HG02938 (cell line): ENCODE measurements around the gene NR1D1.
A peak's percentile ranks its signal among the peaks of the same experiment; 100 is the strongest.

Source experiments
- ATAC-seq: cut with Tn5 transposase; IDR thresholded peaks from one replicate; pipeline ENCODE4 v1.9.1; 2021; ENCODE audit warnings: mild to moderate bottlenecking, moderate library complexity; ENCODE audit not compliant: unreplicated experiment

The NR1D1 gene

GRCh38 chr17:40111221-40112128 is 11.1 kb upstream of the NR1D1 start:
- ATAC-seq, result no peak

DNA sequence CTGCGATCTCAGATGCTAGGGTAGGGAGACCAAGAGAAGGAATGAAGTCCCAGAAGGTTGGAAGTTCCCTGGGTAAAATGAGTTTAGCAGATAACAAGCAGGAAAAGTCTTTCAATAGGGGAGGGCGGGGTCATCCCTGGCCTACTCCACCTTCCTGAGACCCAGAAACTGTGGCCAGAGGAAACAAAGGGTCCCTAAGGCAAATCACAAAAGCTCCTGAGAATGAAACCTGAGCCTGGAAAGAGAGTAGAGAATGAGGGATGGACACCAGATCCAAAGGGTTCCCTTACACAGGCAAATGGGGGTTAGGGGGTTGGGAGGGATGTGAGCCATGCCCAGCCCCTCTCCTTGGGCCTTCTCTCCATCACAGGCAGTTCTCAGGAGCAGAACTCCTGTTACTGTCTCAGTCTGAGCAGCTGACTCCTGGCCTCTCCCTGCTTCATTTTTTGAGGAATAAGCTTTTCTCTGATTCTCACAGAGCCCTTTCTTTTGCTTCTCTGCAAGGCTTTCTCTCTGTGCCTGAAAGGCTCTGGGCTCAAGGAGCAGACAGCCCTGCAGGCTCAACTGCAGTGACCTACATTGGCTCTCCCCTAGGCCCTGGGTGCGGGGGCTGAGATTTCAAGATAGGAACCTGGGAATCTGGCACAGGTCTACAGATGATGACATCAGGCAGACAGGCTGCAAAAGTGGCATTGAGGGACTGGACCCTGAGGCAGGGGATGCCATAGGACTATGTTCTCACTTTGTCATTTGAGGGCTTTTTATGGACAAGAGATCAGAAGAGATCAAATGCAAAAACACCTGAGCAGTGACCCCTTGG is 9.8 kb upstream of the NR1D1 start:
- ATAC-seq, result no peak

DNA sequence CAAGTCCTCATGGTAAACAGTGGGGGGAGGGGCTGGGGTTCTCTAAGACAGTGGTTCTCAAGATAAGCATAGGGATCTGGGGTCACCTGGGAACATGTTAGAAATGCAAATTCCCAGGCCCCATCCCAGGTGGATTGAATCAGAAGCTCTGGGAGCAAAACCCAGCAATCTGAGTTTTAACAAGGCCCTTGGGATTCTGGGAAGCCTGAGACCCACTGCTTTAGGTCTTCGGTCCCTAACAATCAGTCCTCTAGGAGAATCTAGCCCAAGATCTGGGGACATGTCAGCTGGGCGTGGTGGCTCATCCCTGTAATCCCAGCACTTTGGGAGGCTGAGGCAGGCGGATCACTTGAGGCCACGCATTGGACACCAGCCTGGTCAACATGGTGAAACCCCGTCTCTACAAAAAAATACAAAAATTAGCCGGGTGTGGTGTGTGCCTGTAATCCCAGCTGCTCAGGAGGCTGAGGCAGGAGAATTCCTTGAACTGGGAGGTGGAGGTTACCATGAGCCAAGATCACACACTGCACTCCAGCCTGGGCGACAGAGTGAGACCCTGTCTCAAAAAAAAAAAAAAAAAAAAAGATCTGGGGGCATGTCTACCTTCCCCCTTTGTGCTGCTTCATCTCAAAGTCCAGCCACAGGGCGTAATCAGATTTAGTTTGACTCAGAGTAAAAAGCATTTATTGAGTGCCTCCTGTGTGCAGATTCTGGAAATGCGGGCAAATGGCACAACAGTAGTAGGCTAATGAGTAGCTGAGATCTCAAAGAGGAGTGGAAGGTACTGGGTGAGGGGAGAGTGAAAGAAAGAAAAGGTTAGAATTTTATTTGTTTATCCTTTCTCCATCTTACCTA is 8.8 kb upstream of the NR1D1 start:
- no peak for ATAC-seq

- ATAC-seq, result no peak
Measured at GRCh38 chr17:40107522-40108174, 7.3 kb upstream of the NR1D1 start.

- no peak for ATAC-seq
Measured at GRCh38 chr17:40106760-40107521, 6.6 kb upstream of the NR1D1 start.

DNA sequence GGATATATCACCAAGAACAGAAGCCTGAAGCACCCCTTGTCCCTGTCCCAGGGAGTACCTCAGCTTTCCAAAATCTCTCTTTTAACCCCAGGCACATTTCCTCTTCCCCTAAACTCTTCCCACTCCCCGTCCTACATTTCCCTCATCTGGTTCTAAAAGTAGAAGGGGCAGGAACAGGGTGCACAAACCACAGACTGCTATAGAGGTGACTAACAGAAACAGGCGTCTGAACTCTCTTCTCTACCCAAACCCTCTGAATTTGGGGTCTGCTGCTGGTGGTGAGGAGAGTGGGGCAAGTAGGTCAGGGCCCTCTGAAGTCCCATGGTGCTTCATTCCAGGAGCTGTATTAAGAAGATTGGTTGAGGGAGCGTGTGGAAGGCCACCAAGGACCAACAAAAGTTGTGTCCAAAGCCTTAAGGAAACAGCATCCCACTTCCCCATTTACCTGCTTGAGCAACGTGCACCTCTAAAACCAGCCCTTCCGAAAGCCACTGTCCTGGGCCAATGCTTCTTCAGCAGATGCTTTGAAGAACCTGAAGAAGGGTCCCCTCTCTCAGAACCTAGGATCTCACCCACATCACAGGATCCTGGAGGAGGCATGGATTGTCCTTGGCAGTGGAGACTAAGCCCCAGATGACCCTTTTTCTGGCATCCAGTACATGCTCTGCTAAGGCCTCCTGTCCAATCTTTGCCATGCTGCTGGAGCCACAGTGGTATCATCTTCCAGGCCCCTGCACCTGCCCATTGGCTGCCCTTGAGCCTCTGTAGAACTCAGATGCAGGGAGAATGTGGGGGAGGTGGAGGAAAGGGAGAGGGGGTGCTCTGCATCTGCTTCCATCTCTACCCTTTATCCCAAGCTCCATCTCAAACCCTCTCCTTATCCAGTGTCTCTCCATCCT is 5.7 kb upstream of the NR1D1 start:
- no peak for ATAC-seq

- no peak for ATAC-seq
Measured at GRCh38 chr17:40104594-40105486, 4.5 kb upstream of the NR1D1 start.

DNA sequence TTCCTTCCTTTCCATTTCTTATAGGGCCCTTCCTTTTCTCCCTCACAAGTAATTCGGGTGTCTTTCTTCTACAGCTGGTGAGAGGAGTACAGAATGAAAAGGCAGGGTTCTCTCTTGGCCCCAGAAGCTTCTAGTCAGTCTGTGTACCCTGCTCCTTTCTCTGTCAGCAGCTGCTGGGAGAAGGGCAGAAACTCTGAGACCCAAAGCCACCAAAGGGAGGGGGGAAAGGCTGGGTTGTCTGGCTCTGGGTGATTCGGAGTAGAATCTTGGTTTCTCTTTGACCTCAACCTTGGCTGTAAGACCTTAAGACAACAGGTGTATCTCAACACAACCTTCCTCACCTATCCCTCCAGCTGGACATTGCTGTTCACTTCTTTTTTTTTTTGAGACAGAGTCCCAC is 3.3 kb upstream of the NR1D1 start:
- no peak for ATAC-seq

DNA sequence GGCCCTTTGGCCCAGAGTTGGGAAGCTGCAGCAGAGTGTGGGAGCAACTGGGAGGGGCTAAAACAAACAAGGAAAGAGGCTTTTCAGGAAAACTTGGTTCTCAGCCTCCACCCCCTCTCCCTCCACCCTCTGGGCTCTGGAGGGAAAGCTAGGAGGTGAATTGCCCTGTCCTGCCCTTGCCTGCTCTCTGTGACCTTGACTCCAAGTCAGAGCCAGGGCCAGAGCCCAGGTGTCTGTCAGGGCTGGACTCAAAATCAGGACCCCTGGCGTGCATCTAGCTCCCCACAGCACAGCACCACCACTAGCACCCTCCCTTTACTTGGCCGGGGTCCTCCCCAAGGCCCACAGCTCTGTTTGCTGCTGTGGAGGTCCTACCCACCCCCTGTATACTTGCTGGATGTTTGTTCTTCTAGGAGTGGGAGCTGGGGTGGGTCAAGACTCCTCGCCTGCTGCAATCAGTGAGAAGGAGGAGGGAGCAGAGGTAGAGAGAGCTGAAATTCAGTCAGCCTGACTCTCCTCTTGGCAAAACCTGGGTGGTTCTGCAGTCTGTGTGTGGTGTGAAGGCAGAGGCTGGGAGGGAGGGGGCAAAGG is 2.8 kb upstream of the NR1D1 start:
- no peak for ATAC-seq

- no peak for ATAC-seq
Measured at GRCh38 chr17:40101367-40102210, 1.2 kb upstream of the NR1D1 start.

DNA sequence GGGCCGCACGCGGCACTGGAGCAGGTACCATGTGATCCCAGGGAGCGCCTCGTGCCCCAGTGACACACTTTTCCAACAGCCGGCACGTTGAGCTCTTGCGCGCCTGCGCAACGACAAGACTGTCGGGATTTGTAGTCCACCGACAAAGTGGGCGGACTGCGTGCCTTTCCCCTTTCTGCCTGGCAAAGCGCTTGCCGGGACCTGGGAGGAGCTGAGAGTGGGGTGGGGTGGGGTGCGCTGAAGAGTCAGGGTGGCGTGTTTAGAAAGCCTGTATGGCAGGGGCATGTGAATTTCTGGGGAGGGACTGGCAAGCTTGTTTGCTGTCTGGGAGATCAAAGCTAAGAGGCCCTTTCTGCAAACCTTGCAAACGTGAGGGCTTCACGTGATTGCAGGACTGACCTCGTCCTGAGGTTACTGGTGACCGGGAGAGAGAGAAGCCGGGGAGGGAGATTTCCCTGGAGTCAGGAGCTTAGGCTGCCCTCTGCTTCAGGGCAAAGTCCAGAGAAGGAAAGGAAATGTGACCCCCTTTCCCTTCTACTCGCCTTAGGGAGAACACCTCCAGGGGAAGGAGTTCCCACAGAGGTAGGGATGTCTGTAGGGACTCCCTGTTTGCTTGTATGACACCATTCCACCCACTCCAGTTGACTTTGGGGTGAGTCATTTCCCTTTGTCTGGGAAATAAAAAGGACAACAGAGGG is 429 bp upstream of the NR1D1 start:
- ATAC-seq, result no peak

GRCh38 chr17:40099619-40100418 is 570 bp downstream of the NR1D1 start:
- no peak for ATAC-seq

- ATAC-seq, result peak; percentile 48
Measured at GRCh38 chr17:40098846-40099618, 1.4 kb downstream of the NR1D1 start.
